Skeletal muscle tissue (tissue), 4 donors: ENCODE measurements around the gene TCIRG1. TPM values are rescaled to one million over a fixed set of nuclear protein-coding genes. Genes with fewer than 3 reads are reported as not detected.

Experiments used
- H3K27ac ChIP-seq: one replicate; pipeline ENCODE4 v1.7.0; 2013; ENCODE audit warnings: mild to moderate bottlenecking, low read depth, low read length, inconsistent platforms
- H3K27me3 ChIP-seq, 3 donors: one replicate each; pipeline ENCODE4 v1.7.0; 2013; ENCODE audit warnings: low read length in 3 of 3; ENCODE audit not compliant: control insufficient read depth in 3 of 3, insufficient read depth in 3 of 3
- H3K36me3 ChIP-seq, 3 donors: one replicate each; pipeline ENCODE4 v1.7.0; 2013; ENCODE audit warnings: low read length in 3 of 3; ENCODE audit not compliant: control insufficient read depth in 3 of 3, insufficient read depth in 3 of 3
- H3K4me1 ChIP-seq, 3 donors: one replicate each; pipeline ENCODE4 v1.7.0; 2013; ENCODE audit warnings: low read length in 3 of 3, mild to moderate bottlenecking in 3 of 3; ENCODE audit not compliant: control insufficient read depth in 3 of 3, insufficient read depth in 3 of 3
- H3K4me3 ChIP-seq, 3 donors: one replicate each; pipeline ENCODE4 v1.7.0; 2013; ENCODE audit warnings: low read length in 3 of 3
- H3K9ac ChIP-seq, 3 donors: one replicate each; pipeline ENCODE4 v1.7.0; 2013; ENCODE audit warnings: low read length in 3 of 3, mild to moderate bottlenecking in 3 of 3, moderate library complexity in 2 of 3, low read depth in 1 of 3
- H3K9me3 ChIP-seq, 3 donors: one replicate each; pipeline ENCODE4 v1.7.0; 2013; ENCODE audit warnings: low read length in 3 of 3; ENCODE audit not compliant: control insufficient read depth in 3 of 3
- total RNA-seq: library from RNA; depleted of rRNA; stranded (reverse); fragments of >200 nt; gene quantifications from one replicate; pipeline ENCODE4 v1.2.3, GENCODE V29; 2014
- donor health status: Osteomylitis.

Gene TCIRG1
- total RNA-seq, 1 donor from 2014 or later, result 18.3 TPM

DNA sequence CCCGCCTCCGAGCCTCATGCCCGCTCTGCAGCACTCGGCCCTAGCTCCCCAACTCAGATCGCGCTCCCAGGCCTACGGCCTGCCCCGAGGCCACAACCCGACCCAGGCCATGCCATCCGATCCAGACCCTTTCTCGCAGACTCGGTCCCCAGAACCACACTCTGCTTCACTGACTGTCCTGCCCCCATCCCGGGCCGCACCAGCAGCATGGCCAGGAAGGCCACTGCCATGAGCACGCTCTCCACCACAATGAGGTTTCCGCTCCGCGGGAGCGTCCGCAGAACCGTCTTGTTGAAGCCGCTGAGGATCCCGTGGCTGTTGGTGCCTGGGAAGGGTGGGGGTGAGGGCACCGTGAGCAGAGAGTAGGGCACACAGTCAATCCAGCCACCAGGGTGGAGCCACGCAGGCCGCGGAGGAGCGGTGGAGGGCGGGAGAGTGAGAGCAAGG, 41.3 kb upstream of the TCIRG1 start:
- Histone ChIP-seq H3K9me3 (no peaks in the 10 kb centered on the region), H3K4me3 (no peak overlapping the region), H3K9ac (no peak overlapping the region)

DNA sequence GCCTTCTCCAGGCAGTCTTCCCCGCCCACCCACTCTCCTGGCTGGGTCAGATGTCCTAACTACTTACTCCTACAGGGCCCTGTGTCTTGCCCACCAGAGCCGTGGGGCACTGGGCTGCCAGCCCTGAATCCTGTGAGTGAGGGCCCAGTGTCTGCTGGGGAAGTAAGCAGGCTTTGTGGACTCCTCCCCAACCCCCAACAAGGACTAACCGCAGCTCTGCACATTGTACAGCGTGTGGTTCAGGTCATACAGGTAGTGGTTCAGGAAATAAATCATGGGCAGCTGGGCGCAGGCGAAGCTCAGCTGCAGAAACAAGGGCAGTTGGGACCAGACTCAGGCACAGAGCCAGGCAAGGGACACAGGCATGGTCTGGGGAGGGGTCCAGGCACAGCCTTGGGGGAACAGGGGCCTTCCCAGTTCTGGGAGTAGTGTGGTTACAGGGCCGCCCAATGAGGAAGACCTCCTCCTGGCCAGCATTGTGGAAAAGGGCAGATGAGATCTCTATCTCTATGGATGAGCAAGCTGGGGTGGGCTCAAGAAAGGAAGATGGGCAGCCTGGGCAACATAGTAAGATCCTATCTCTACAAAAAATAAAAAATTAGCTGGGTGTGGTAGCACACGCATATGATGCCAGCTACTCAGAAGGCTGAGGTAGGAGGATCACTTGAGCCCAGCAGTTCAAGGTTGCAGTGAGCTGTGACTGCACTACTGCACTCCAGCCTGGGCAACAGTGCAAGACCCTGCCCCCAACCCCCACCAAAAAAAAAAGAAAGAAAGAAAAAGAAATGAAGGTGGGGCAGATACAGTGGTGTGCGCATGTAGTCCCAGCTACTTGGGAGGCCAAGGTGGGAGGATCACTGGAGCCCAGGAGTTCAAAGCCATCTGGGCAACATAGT, 40.4 kb upstream of the TCIRG1 start:
- Histone ChIP-seq H3K36me3 (no peaks in the 10 kb centered on the region), H3K27me3 (peaks cover 0 to 5% (median 4%) of the 10 kb centered on the region in 3 donors), H3K27ac (no peak overlapping the region), H3K9ac (no peak overlapping the region), H3K4me3 (no peak overlapping the region), H3K4me1 (no peaks in the 10 kb centered on the region), H3K9me3 (no peaks in the 10 kb centered on the region)

More for the DNA sequence above, 41.3 kb upstream of the TCIRG1 start:
- H3K36me3 ChIP-seq, result no peaks in the 10 kb centered on the region
- H3K4me1 ChIP-seq, result no peaks in the 10 kb centered on the region
- no peak overlapping the region for H3K27ac ChIP-seq
- H3K27me3 ChIP-seq, result no peaks in the 10 kb centered on the region

DNA sequence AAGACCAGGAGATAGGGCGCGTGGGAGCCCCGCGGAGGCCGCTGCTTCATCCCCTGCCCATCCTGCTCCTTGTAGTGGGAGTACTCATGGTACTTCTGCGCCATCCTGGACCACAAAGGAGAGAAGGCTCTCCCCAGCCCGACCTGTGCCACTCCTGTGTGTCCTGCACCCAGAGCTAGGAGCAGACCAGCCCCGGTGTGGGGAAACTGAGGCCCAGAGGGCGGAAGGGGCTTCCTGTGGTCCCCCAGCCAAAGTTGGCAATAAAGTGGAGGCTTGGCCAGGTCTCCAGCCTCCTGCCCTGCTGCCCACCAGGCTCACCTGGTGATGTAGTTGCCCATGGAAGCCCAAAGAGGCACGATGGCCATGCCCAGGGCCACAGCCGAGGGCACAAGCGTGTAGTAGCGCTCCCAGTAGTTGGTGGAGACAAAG, 39.6 kb upstream of the TCIRG1 start:
- H3K4me3 ChIP-seq, result no peak overlapping the region
- H3K9ac ChIP-seq, result no peak overlapping the region
- H3K27ac ChIP-seq, result no peak overlapping the region
- no peaks in the 10 kb centered on the region for H3K36me3 ChIP-seq
- H3K9me3 ChIP-seq, result no peaks in the 10 kb centered on the region
- H3K4me1 ChIP-seq, result peaks cover under 1 to 2% (median 2%) of the 10 kb centered on the region in 3 donors
- peaks cover 0 to 7% (median 4%) of the 10 kb centered on the region in 3 donors for H3K27me3 ChIP-seq

DNA sequence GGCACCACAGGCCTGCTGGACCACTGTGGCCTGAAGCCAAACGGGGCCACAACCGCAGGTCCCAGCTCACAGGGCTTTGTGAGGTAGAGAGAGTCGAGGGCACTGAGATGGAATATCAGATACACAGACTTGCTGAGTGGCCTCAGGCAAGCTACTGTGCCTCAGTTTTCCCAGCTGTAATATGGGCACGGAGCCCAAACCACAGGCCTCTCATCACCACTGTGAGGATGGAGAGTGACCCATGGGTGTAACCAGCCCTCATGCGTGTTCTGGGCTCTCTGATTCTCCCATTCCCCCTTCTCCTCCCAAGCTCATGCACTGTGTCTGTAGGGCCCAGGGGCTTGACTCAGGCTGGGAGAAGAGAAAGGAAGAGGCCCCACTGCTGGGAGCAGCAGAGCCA, 39.1 kb upstream of the TCIRG1 start:
- no peak overlapping the region for H3K4me3 ChIP-seq
- H3K4me1 ChIP-seq, result peaks cover 3 to 6% (median 6%) of the 10 kb centered on the region in 3 donors
- no peak overlapping the region for H3K27ac ChIP-seq
- peaks cover 0 to 12% (median 4%) of the 10 kb centered on the region in 3 donors for H3K27me3 ChIP-seq
- no peaks in the 10 kb centered on the region for H3K9me3 ChIP-seq
- H3K36me3 ChIP-seq, result no peaks in the 10 kb centered on the region
- H3K9ac ChIP-seq, result no peak overlapping the region

DNA sequence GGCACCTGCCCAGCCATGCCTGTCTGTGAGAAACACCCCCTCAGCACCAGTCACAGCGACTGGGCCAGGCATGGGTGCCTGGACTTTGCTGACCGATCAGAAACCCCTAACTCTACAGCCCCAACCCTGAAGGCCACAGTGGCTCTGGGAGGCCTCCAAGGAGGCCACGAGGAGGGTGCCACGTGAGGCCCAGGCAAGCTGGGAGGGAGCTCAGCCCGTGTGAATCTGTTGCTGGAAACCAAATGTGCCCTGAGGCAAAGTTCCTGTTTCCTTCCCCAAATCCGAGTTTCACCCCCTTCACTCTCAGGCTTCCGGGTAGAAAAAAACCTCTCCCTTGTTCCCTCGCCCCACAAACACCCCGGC, 36.3 kb upstream of the TCIRG1 start:
- peaks cover 3 to 7% (median 6%) of the 10 kb centered on the region in 3 donors for H3K4me1 ChIP-seq
- H3K4me3 ChIP-seq, result peak overlapping the region in 1 of 3 donors; percentile 65
- H3K9me3 ChIP-seq, result no peaks in the 10 kb centered on the region
- H3K27me3 ChIP-seq, result peaks cover 0 to 14% (median 4%) of the 10 kb centered on the region in 3 donors
- no peaks in the 10 kb centered on the region for H3K36me3 ChIP-seq
- no peak overlapping the region for H3K27ac ChIP-seq
- H3K9ac ChIP-seq, result peak overlapping the region in 1 of 3 donors; percentile 16

DNA sequence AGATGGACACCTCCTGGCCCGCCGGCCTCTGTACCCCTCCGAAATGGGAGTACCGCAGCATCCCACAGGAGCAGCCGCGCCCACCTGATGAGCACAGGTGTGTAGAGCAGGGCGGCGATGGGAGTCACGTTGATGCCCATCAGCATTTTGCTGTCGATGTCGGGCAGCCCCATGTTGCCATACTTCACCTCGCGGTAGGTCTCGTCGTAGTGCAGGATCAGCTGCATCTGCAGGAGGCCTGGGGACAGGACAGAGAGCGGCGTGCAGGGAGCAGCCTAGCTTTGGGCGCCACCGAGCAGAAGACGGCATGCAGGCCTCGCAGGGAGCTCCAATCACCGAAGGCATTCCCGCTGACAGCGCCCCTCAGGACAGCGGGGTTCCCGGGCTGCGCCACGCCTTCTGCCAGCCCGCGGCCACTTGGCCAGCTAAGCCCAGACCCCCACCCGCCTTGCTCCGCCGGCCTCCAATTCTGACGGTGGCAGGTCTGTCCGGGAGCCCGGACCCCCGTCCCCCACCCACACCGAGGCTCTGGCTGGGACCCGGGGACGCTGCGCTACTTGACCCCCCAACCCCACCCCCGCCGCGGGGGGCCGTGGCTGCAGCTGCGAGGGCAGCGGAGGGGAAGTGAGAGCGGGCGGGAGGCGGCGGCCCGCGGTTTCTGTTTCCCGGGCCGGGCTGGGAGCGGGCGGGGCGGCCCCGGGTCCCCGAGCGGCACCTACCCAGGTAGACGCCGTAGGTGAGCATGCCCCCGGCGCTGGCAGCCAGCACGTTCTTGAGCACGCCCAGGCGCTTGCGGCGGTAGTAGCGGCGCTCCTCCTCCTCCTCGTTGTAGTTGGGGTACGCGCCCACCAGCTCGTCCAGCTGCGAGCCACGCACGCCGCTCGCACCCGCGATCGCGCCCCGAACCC, 35.6 kb upstream of the TCIRG1 start:
- Histone ChIP-seq H3K27ac (no peak overlapping the region), H3K4me1 (peaks cover 3 to 7% (median 6%) of the 10 kb centered on the region in 3 donors), H3K9ac (no peak overlapping the region), H3K27me3 (peaks cover 0 to 14% (median 4%) of the 10 kb centered on the region in 3 donors), H3K4me3 (peak overlapping the region in 2 of 3 donors; percentile 63 to 65), H3K9me3 (no peaks in the 10 kb centered on the region), H3K36me3 (no peaks in the 10 kb centered on the region)

DNA sequence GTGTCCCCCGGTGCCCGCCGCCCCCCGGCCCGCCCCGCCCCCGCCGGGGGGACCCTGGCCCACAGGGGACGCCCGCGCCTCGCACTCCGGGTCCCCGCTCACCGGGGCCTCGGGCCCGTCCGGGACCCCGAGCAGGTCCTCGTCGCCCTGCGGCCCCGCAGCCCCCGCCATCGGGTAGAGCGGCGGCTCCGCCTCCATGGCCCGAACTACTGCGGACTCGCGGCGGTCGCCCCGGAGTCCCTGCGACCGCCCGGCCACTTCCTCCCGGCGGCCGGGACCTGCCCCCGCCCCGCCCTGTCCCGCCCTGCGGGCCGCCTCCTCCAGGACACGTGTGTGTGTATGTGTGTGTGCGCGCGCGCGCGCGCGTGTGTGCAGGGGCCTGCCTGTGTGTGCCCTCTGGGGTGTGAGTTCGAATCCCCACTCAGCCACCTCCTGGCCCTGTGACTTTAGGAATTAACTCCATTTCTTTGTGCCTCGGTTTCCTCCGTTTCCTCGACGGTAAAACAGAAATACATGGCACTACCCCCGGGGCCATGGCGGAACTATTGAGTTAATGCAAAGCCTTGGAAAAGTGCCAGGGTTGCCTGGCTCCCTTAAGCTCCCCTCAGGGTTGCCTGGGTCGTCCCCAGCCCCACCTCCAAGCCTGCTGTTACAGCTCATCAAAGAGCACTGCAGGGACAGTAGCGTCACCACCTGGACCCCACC, 34.8 kb upstream of the TCIRG1 start, which contains the start of gene UNC93B1:
TSS of gene UNC93B1 (minus strand) at position 252 of the 705 bp plus-strand sequence. CDS start at position 198, 54 bp downstream.
- peaks cover 0 to 14% (median 4%) of the 10 kb centered on the region in 3 donors for H3K27me3 ChIP-seq
- H3K36me3 ChIP-seq, result no peaks in the 10 kb centered on the region
- H3K27ac ChIP-seq, result no peak within 1 kb of the TSS
- peak within 1 kb of the TSS in 1 of 3 donors; percentile 54 for H3K9ac ChIP-seq
- H3K9me3 ChIP-seq, result no peaks in the 10 kb centered on the region
- peaks cover 3 to 7% (median 6%) of the 10 kb centered on the region in 3 donors for H3K4me1 ChIP-seq
- H3K4me3 ChIP-seq, result peak within 1 kb of the TSS; percentile 59 to 65 (median 63)

DNA sequence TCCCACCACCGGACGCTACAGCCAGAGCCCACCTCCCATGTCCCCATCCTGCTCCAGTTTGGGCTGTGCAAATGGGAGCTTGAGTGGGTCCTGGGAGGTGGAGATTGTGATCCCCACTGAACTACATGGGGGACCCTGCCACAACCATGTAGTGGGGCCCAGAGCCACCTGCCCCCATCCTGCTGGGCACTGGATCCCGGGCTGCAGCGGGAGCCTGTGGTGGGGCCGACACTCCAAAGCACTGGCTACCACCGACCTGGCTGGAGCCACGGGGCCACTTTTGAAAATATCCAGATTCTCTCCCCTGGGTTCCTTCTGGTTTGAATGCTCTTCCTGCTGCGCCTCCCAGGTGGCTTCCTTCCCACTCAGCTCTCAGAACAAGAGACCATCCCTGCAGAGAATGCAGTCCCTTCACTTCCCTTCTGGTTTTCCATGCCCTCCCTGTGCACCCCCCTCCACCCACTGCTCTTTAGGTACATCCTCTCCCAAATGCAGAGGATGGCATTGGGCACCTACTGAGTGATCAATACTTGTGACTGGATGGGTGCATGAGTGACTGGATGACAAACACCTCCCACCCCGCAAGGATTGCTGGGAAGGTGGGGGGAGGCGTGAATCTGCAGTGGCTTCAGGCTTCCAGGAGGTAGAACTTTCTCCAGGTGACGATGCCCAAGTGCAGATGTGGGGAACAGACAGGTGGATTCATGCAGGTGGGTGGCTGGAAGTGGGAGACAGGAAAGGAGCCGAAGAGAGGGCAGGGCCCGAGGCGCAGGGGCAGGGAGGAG, 34.1 kb upstream of the TCIRG1 start:
- no peaks in the 10 kb centered on the region for H3K9me3 ChIP-seq
- peaks cover 3 to 8% (median 7%) of the 10 kb centered on the region in 3 donors for H3K4me1 ChIP-seq
- peak overlapping the region in 1 of 3 donors; percentile 54 for H3K9ac ChIP-seq
- peaks cover 0 to 14% (median 4%) of the 10 kb centered on the region in 3 donors for H3K27me3 ChIP-seq
- H3K4me3 ChIP-seq, result peak overlapping the region; percentile 59 to 63 (median 63)
- H3K36me3 ChIP-seq, result no peaks in the 10 kb centered on the region
- no peak overlapping the region for H3K27ac ChIP-seq
